Caco-2 (cell line): ENCODE data around the gene MED14. TPM values are rescaled to one million over a fixed set of nuclear protein-coding genes. Genes with fewer than 3 reads are reported as not detected.

ENCODE experiments used
- BruUV-seq: library from RNA; stranded (reverse); fragments of 400-500 nt; replicated peaks from 2 replicates; lab custom pipeline; 2021; lab: Mats Ljungman, UMichigan
- CTCF ChIA-PET: fragments of 300-600 bp; sonication (Branson Sonifier 250); formaldehyde crosslinking; loops from one replicate; lab custom pipeline; 2022; ENCODE audit warnings: antibody characterized with exemption; lab: Charles Lee
- POLR2A ChIA-PET: fragments of 300-600 bp; sonication (Branson Sonifier 250); formaldehyde crosslinking; loops from one replicate; lab custom pipeline; 2022; ENCODE audit warnings: antibody characterized with exemption; lab: Charles Lee
- DNase-seq, 2 experiments: peaks; one replicate each; pipeline versions ENCODE4 v3.0.0 to v3.0.0-alpha.2; 2020 to 2022
- H3K27me3 ChIP-seq: replicated peaks from 2 replicates; pipeline ENCODE4 v1.6.0; 2011; ENCODE audit warnings: low read length; ENCODE audit not compliant: control insufficient read depth, insufficient read depth
- H3K36me3 ChIP-seq: 2 replicates; pipeline ENCODE4 v1.5.1; 2011; ENCODE audit warnings: low read length; ENCODE audit not compliant: control insufficient read depth, insufficient read depth
- H3K4me1 ChIP-seq: fragments of 250-450 bp; sonication (Bioruptor Pico); 2 replicates; pipeline ENCODE4 v1.5.1; 2020; ENCODE audit warnings: mild to moderate bottlenecking
- H3K4me3 ChIP-seq: 2 replicates; pipeline ENCODE4 v1.5.1; 2011; ENCODE audit warnings: low read depth, mild to moderate bottlenecking, control low read depth, low read length
- H3K9me3 ChIP-seq: fragments of 250-450 bp; sonication (Bioruptor Pico); 2 replicates; pipeline ENCODE4 v1.5.1; 2020; ENCODE audit warnings: mild to moderate bottlenecking, moderate library complexity
- H3K27ac Mint-ChIP-seq: one replicate; pipeline ENCODE4 v1.8.0; 2022; ENCODE audit warnings: mixed read lengths; ENCODE audit not compliant: unreplicated experiment
- H3K27me3 Mint-ChIP-seq: one replicate; pipeline ENCODE4 v1.8.0; 2022; ENCODE audit warnings: mixed read lengths; ENCODE audit not compliant: insufficient read depth, unreplicated experiment
- H3K36me3 Mint-ChIP-seq: one replicate; pipeline ENCODE4 v1.8.0; 2022; ENCODE audit warnings: mild to moderate bottlenecking, mixed read lengths; ENCODE audit not compliant: insufficient read depth, unreplicated experiment
- H3K4me1 Mint-ChIP-seq: one replicate; pipeline ENCODE4 v1.8.0; 2022; ENCODE audit warnings: low read depth, mixed read lengths; ENCODE audit not compliant: unreplicated experiment
- H3K4me3 Mint-ChIP-seq: one replicate; pipeline ENCODE4 v1.8.0; 2022; ENCODE audit warnings: mild to moderate bottlenecking, moderate library complexity, mixed read lengths; ENCODE audit not compliant: unreplicated experiment
- H3K9me3 Mint-ChIP-seq: one replicate; pipeline ENCODE4 v1.8.0; 2022; ENCODE audit warnings: mixed read lengths; ENCODE audit not compliant: unreplicated experiment
- CTCF ChIP-seq, 2 experiments: fragments of 200-600 bp in 1 of 2; IDR thresholded peaks; 1 replicate in 1 of 2; 2 replicates in 1 of 2; pipeline versions ENCODE4 v1.5.1 to v1.8.0; 2011 to 2022; ENCODE audit warnings: antibody characterized with exemption in 1 of 2, control low read depth in 1 of 2, inconsistent platforms in 1 of 2, low read depth in 1 of 2, low read length in 1 of 2, mild to moderate bottlenecking in 1 of 2, moderate library complexity in 1 of 2; ENCODE audit not compliant: insufficient read depth in 1 of 2, severe bottlenecking in 1 of 2, unreplicated experiment in 1 of 2
- intact Hi-C: fragments of 100-400 bp; cut with micrococcal nuclease; formaldehyde crosslinking; loops from one replicate; pipeline ENCODE4 v1.10.0; 2022; ENCODE audit not compliant: unreplicated experiment
- total RNA-seq: library from RNA; stranded (reverse); gene quantifications from 2 replicates; pipeline ENCODE4 v1.2.3, GENCODE V29; 2022

The MED14 gene
- total RNA-seq, 1 experiment from 2014 or later = 42.6 TPM

GRCh38 chrX:40685362-40685918, 49.9 kb downstream of the MED14 start:
- Histone ChIP-seq H3K27me3 (no peaks in the 10 kb centered on the region), H3K4me1 (no peaks in the 10 kb centered on the region), H3K4me3 (no peak overlapping the region), H3K36me3 (no peaks in the 10 kb centered on the region), H3K9me3 (no peaks in the 10 kb centered on the region)
- intact Hi-C loops = no loop called here
- Mint-ChIP-seq H3K27ac (peak overlapping the region; percentile 45), H3K4me3 (no peak overlapping the region), H3K27me3 (no peaks in the 10 kb centered on the region), H3K36me3 (peaks cover 28% of the 10 kb centered on the region), H3K4me1 (no peaks in the 10 kb centered on the region), H3K9me3 (no peaks in the 10 kb centered on the region)
- no TSS peak for BruUV-seq
- POLR2A ChIA-PET = no interaction called here
- no peak for DNase-seq
- TF ChIP-seq CTCF (IDR thresholded peaks at IDR 0.05; ENCODE audit: insufficient read depth in 1 of 2, low read depth in 1 of 2, low read length in 1 of 2, severe bottlenecking in 1 of 2, unreplicated experiment in 1 of 2) = no peak
- CTCF ChIA-PET = no interaction called here

DNA sequence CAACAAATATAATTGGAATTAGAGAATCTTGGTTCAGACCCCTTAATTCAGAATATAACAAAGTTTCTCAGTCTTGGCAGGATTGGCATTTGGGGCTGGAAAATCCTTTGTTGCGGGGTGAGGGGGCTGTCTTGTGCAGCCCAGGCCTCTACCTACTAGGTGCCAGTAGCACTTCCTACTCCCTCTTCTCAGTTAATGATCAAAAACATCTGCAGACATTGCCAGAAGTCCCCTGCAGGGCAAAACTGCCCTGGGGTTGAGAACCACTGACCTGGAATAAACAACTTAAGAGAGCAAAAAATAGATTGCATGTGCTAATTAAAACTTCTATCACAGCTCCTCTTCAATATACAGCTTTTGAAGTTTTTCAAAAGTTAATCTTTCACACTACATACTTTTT, 51.2 kb downstream of the MED14 start:
- DNase-seq = no peak
- TF ChIP-seq CTCF (IDR thresholded peaks at IDR 0.05; ENCODE audit: insufficient read depth in 1 of 2, low read depth in 1 of 2, low read length in 1 of 2, severe bottlenecking in 1 of 2, unreplicated experiment in 1 of 2) = no peak
- intact Hi-C loops = no loop called here
- no peaks in the 10 kb centered on the region for H3K4me1 Mint-ChIP-seq
- H3K9me3 Mint-ChIP-seq = no peaks in the 10 kb centered on the region
- ChIA-PET POLR2A (no interaction called here), CTCF (no interaction called here)
- Histone ChIP-seq H3K4me1 (no peaks in the 10 kb centered on the region), H3K4me3 (no peak overlapping the region), H3K36me3 (no peaks in the 10 kb centered on the region), H3K27me3 (no peaks in the 10 kb centered on the region), H3K9me3 (no peaks in the 10 kb centered on the region)
- H3K36me3 Mint-ChIP-seq = peaks cover 36% of the 10 kb centered on the region
- no peak overlapping the region for H3K4me3 Mint-ChIP-seq
- H3K27me3 Mint-ChIP-seq = no peaks in the 10 kb centered on the region
- BruUV-seq = no TSS peak
- no peak overlapping the region for H3K27ac Mint-ChIP-seq

DNA sequence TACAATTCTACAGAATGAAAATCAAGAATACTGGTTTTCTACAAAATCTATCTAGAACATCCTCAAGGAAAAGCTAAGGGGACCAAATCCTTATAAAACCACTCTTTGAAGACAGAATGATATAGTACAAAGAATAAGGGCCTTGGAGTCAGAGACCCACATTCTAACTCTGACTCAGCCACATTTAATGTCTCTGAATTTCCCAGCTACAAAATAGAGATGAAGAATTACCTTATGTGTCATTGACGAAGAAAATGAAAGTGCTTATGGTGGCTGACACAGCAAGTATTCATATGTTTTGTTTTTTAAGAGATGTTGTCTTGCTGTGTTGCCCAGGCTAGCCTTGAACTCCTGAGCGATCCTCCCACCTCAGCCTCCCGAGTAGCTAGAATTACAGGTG, 52.1 kb downstream of the MED14 start:
- BruUV-seq = no TSS peak
- peaks cover 36% of the 10 kb centered on the region for H3K36me3 Mint-ChIP-seq

More for the DNA sequence above, 52.1 kb downstream of the MED14 start:
- H3K4me3 ChIP-seq = no peak overlapping the region
- no peak for DNase-seq
- Mint-ChIP-seq H3K9me3 (no peaks in the 10 kb centered on the region), H3K4me3 (no peak overlapping the region), H3K27me3 (no peaks in the 10 kb centered on the region), H3K4me1 (no peaks in the 10 kb centered on the region), H3K27ac (no peak overlapping the region)
- TF ChIP-seq CTCF (IDR thresholded peaks at IDR 0.05; ENCODE audit: insufficient read depth in 1 of 2, low read depth in 1 of 2, low read length in 1 of 2, severe bottlenecking in 1 of 2, unreplicated experiment in 1 of 2) = no peak
- CTCF ChIA-PET = no interaction called here
- H3K9me3 ChIP-seq = no peaks in the 10 kb centered on the region
- POLR2A ChIA-PET = no interaction called here
- H3K36me3 ChIP-seq = no peaks in the 10 kb centered on the region
- intact Hi-C loops = no loop called here
- H3K27me3 ChIP-seq = no peaks in the 10 kb centered on the region
- H3K4me1 ChIP-seq = no peaks in the 10 kb centered on the region
